Panc1 (cell line): ENCODE measurements around the gene BDP1. TPM values are rescaled to one million over a fixed set of nuclear protein-coding genes. Genes with fewer than 3 reads are reported as not detected.
"Not testable (repeated sequence)": the region's sequence is repeated elsewhere in the genome, so short reads cannot be mapped to it uniquely, and the experiment has no call there.

ENCODE experiments used
- ATAC-seq: fragments of 200-7000 bp; cut with Tn5 transposase; 2 replicates; pipeline ENCODE4 v1.9.1; 2020; ENCODE audit warnings: mild to moderate bottlenecking, moderate library complexity
- Bru-seq: library from RNA; stranded (reverse); fragments of 400-500 nt; gene quantifications from one replicate; lab custom pipeline; 2021; lab: Mats Ljungman, UMichigan
- BruChase-seq, 2 experiments: library from RNA; stranded (reverse); fragments of 400-500 nt; gene quantifications; one replicate each; lab custom pipeline; 2021; lab: Mats Ljungman, UMichigan
- BruUV-seq: library from RNA; stranded (reverse); fragments of 400-500 nt; replicated peaks from 2 replicates; lab custom pipeline; 2021; lab: Mats Ljungman, UMichigan
- CTCF ChIA-PET: fragments of 300-600 bp; sonication (Branson Sonifier 250); formaldehyde crosslinking; loops from one replicate; lab custom pipeline; 2022; ENCODE audit warnings: antibody characterized with exemption; lab: Charles Lee
- POLR2A ChIA-PET: fragments of 300-600 bp; sonication (Branson Sonifier 250); formaldehyde crosslinking; loops from one replicate; lab custom pipeline; 2022; ENCODE audit warnings: antibody characterized with exemption; lab: Charles Lee
- DNase-seq: peaks from one replicate; pipeline ENCODE4 v3.0.0-alpha.2; 2010; ENCODE audit warnings: low read depth, low spot score
- H3K27ac ChIP-seq: 2 replicates; pipeline ENCODE4 v1.5.1; 2011; ENCODE audit warnings: mild to moderate bottlenecking, low read length, inconsistent platforms
- H3K27me3 ChIP-seq: fragments of 200-500 bp; sonication (Bioruptor generic); 2 replicates; pipeline ENCODE4 v1.6.0; 2014; ENCODE audit warnings: low read length, inconsistent platforms; ENCODE audit not compliant: control insufficient read depth, insufficient read depth
- H3K36me3 ChIP-seq: fragments of 200-500 bp; sonication (Bioruptor generic); 2 replicates; pipeline ENCODE4 v1.5.1; 2014; ENCODE audit warnings: inconsistent platforms, mild to moderate bottlenecking, low read length, moderate library complexity; ENCODE audit not compliant: control insufficient read depth, insufficient read depth
- H3K4me1 ChIP-seq: 2 replicates; pipeline ENCODE4 v1.5.1; 2011; ENCODE audit warnings: inconsistent platforms, mild to moderate bottlenecking, low read length, moderate library complexity; ENCODE audit not compliant: control insufficient read depth, insufficient read depth
- H3K4me3 ChIP-seq, 2 experiments: 2 replicates each; pipeline ENCODE4 v1.5.1; 2011 to 2012; ENCODE audit warnings: low read depth in 2 of 2, low read length in 2 of 2, mild to moderate bottlenecking in 2 of 2, inconsistent platforms in 1 of 2, moderate library complexity in 1 of 2
- H3K9me3 ChIP-seq: fragments of 200-500 bp; sonication (Bioruptor generic); 2 replicates; pipeline ENCODE4 v1.5.1; 2014; ENCODE audit warnings: low read depth, mild to moderate bottlenecking, inconsistent platforms, low read length, moderate library complexity; ENCODE audit not compliant: control insufficient read depth, insufficient read depth
- POLR2AphosphoS5 ChIP-seq: IDR thresholded peaks from 2 replicates; pipeline ENCODE4 v1.6.1; 2012; ENCODE audit warnings: mild to moderate bottlenecking, low read depth, low read length, moderate library complexity
- SIN3A ChIP-seq: IDR thresholded peaks from 2 replicates; pipeline ENCODE4 v1.6.1; 2012; ENCODE audit warnings: low read depth, mild to moderate bottlenecking, low read length, moderate library complexity, borderline replicate concordance; ENCODE audit not compliant: insufficient read depth
- TCF7L2 ChIP-seq: IDR thresholded peaks from 2 replicates; pipeline ENCODE4 v1.6.1; 2011; ENCODE audit warnings: mild to moderate bottlenecking, low read depth, low read length, inconsistent platforms
- in situ Hi-C: cut with HindIII; loops from 2 replicates; pipeline ENCODE4 v1.10.0; 2016; ENCODE audit warnings: low sequenced_read_pairs, low pct_unique_long_range_greater_than_20kb
- intact Hi-C: fragments of 100-400 bp; cut with micrococcal nuclease; formaldehyde crosslinking; loops from one replicate; pipeline ENCODE4 v1.10.0; 2022; ENCODE audit not compliant: unreplicated experiment
- long read RNA-seq: library from polyadenylated mRNA; unstranded; transcript quantifications from one replicate; pipeline ENCODE4 v2.0.0, GENCODE V29; 2021; ENCODE audit not compliant: unreplicated experiment
- polyA plus RNA-seq: library from polyadenylated mRNA; unstranded; fragments of >200 nt; gene quantifications from one replicate; pipeline ENCODE4 v1.2.1, GENCODE V29; 2012; ENCODE audit warnings: missing spikeins; ENCODE audit not compliant: insufficient read length
- total RNA-seq: library from RNA; stranded (reverse); gene quantifications from one replicate; pipeline ENCODE4 v1.2.1, GENCODE V29; 2021; ENCODE audit not compliant: unreplicated experiment
- TF ChIP-seq, protein P1 (sequence below), 2 experiments: IDR thresholded peaks; 2 replicates each; pipeline ENCODE4 v1.6.1; 2011 to 2012; ENCODE audit warnings: low read depth in 2 of 2, control low read depth in 1 of 2, low read length in 1 of 2, mild to moderate bottlenecking in 1 of 2, moderate library complexity in 1 of 2; ENCODE audit not compliant: insufficient read depth in 1 of 2
- TF ChIP-seq, protein P2 (sequence below): fragments of 450-650 bp; IDR thresholded peaks from 2 replicates; pipeline ENCODE4 v1.5.1; 2017; ENCODE audit warnings: mild to moderate bottlenecking

BDP1 gene, protein sequence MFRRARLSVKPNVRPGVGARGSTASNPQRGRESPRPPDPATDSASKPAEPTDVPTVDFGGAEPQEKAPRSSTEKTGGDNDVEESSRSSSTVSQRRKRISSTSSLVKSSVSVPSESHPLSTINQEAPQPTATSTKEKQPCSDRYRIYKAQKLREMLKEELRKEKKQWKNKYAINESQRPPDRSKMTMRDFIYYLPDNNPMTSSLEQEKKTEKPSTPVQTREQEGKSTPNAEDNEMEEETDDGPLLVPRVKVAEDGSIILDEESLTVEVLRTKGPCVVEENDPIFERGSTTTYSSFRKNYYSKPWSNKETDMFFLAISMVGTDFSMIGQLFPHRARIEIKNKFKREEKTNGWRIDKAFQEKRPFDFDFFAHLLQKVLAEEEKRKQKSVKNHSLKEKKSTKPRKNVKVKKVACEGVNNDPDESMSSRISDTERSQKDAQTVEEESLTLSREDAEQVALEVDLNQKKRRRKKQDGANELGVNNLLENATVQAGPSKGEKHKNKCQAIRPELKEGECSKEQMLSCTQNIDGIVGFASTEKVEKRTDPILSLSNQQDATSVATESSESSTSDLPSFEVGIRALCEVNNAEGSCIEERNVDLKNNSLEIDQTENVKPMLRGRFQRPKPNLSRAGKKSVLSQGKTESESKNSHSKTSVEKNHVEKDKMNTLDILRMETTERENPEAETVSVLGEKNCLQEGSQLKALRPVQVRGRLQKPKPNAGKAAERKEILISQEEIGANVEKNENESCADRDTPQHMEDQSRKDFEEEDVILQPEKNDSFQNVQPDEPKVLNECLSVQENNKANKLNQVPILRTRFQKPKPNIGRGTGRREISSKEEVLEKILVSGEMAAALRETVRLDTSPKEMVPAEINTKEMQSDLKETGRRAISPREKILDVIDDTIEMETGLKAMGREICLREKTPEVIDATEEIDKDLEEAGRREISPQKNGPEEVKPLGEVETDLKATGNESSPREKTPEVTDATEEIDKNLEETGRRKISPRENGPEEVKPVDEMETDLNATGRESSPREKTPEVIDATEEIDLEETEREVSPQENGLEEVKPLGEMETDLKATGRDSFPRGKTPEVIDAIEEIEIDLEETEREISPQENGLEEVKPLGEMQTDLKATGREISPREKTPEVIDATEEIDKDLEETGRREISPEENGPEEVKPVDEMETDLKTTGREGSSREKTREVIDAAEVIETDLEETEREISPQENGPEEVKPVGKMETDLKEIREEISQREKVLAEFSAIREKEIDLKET (N-terminal part only)
- total RNA-seq: 30.7 TPM
- polyA plus RNA-seq: 6.7 TPM
- percentile 90 among the genes with signal in this experiment for Bru-seq, nascent RNA
- percentile 89 among the genes with signal in this experiment for BruChase-seq, experiment 1, labeled RNA remaining after a 2-hour chase
- BruChase-seq, experiment 2, labeled RNA remaining after a 6-hour chase: percentile 90 among the genes with signal in this experiment
- long read RNA-seq, partial matches to known transcripts: 42 of 52 reads
- long read RNA-seq, other reads (novel, unspliced or antisense): 10 of 52 reads

DNA sequence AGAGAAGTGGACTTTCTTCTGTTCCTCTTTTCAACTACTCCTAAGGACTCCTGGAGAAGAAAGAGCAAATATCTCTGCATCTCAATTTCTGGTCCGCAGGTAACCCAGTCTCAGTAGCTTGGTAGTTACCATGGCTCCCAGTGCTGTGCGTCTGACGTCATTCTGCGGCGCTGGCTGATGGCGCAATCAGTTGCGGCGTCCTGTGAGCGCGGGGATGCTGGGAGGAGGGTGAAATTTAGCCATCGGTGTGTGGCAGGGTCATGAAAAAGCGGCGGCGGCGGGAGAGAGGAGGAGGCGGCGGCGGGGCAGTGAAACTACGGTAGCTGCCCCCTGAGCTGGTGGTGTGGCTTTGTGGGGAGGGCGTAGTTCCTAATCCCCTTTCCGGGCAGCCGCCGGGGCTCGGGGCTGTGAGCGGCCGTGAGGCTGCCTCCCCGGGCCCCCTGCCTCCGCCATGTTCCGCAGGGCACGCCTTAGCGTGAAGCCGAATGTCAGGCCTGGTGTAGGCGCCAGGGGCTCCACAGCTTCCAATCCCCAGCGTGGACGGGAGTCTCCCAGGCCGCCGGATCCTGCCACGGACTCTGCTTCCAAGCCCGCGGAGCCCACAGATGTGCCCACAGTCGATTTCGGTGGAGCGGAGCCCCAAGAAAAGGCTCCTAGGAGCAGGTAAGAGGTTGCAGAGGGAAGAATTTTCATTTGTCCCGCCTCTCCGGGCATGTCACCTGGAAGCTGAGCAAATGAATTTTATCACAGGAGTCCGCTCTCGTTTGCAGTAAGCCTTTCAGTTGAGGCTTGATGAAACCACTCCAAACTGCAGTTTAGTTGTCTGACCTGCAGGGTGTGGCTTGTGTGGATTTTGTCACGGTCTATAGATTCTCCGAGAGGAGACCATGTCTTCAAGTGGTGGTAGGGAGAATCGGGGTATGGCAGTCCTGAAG, at the start of gene BDP1:
TSS of gene BDP1 (plus strand) at position 225 of the 935 bp plus-strand sequence. CDS start at position 452, 227 bp downstream.
- no peaks in the 10 kb centered on the region for H3K9me3 ChIP-seq
- peaks cover 15% of the 10 kb centered on the region for H3K36me3 ChIP-seq
- BruUV-seq: TSS peak; percentile 87
- no peaks in the 10 kb centered on the region for H3K27me3 ChIP-seq
- H3K27ac ChIP-seq: peak within 1 kb of the TSS; percentile 71
- peak; percentile 84 for TF ChIP-seq POLR2AphosphoS5
- TF ChIP-seq, protein P1, sequence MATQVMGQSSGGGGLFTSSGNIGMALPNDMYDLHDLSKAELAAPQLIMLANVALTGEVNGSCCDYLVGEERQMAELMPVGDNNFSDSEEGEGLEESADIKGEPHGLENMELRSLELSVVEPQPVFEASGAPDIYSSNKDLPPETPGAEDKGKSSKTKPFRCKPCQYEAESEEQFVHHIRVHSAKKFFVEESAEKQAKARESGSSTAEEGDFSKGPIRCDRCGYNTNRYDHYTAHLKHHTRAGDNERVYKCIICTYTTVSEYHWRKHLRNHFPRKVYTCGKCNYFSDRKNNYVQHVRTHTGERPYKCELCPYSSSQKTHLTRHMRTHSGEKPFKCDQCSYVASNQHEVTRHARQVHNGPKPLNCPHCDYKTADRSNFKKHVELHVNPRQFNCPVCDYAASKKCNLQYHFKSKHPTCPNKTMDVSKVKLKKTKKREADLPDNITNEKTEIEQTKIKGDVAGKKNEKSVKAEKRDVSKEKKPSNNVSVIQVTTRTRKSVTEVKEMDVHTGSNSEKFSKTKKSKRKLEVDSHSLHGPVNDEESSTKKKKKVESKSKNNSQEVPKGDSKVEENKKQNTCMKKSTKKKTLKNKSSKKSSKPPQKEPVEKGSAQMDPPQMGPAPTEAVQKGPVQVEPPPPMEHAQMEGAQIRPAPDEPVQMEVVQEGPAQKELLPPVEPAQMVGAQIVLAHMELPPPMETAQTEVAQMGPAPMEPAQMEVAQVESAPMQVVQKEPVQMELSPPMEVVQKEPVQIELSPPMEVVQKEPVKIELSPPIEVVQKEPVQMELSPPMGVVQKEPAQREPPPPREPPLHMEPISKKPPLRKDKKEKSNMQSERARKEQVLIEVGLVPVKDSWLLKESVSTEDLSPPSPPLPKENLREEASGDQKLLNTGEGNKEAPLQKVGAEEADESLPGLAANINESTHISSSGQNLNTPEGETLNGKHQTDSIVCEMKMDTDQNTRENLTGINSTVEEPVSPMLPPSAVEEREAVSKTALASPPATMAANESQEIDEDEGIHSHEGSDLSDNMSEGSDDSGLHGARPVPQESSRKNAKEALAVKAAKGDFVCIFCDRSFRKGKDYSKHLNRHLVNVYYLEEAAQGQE (IDR thresholded peaks at IDR 0.05; ENCODE audit: insufficient read depth in 1 of 2, low read depth in 2 of 2, low read length in 1 of 2): 0 out of 4 replicates have a peak, but pooled peaks of 1 of the 2 experiments have one; percentile 40
- 0 out of 2 replicates have a peak, but pooled peaks have one; percentile 20 for TF ChIP-seq TCF7L2
- TF ChIP-seq SIN3A: peak; percentile 97
- TF ChIP-seq, protein P2, sequence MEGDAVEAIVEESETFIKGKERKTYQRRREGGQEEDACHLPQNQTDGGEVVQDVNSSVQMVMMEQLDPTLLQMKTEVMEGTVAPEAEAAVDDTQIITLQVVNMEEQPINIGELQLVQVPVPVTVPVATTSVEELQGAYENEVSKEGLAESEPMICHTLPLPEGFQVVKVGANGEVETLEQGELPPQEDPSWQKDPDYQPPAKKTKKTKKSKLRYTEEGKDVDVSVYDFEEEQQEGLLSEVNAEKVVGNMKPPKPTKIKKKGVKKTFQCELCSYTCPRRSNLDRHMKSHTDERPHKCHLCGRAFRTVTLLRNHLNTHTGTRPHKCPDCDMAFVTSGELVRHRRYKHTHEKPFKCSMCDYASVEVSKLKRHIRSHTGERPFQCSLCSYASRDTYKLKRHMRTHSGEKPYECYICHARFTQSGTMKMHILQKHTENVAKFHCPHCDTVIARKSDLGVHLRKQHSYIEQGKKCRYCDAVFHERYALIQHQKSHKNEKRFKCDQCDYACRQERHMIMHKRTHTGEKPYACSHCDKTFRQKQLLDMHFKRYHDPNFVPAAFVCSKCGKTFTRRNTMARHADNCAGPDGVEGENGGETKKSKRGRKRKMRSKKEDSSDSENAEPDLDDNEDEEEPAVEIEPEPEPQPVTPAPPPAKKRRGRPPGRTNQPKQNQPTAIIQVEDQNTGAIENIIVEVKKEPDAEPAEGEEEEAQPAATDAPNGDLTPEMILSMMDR: no peak
- peak within 1 kb of the TSS; percentile 91 to 92 for H3K4me3 ChIP-seq
- peak; percentile 98 for ATAC-seq
- intact Hi-C loops: no loop called here
- H3K4me1 ChIP-seq: peaks cover 12% of the 10 kb centered on the region; the same call in 1 of the 2 replicates
- in situ Hi-C loops: no loop called here
- ChIA-PET POLR2A (no interaction called here), CTCF (no interaction called here)
- DNase-seq: peak; percentile 85

DNA sequence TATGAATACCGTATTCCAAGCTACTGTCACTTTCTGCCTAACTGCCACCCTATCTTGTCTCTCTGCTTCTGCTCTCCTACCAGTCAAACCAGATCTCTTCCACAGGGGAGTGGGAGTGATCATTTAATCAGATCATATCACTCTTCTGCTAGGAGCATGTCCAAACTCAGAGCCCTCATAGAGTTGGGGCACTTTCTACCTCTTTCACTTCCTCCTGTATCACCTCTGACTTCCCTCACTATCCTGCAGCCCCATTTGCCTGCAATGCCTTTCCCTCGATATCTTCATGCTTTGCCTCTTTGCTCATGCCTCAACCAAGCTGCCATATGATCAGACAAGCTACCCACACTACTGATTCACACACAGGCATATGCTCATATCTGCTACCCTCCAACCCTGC, 45.4 kb upstream of the BDP1 start:
- in situ Hi-C loops, H3K4me1 ChIP-seq, H3K36me3 ChIP-seq, H3K27ac ChIP-seq, BruUV-seq, H3K4me3 ChIP-seq, POLR2A ChIA-PET, H3K9me3 ChIP-seq, DNase-seq, H3K27me3 ChIP-seq, CTCF ChIA-PET, intact Hi-C loops: not testable (repeated sequence)
- ATAC-seq: peak; percentile 58

DNA sequence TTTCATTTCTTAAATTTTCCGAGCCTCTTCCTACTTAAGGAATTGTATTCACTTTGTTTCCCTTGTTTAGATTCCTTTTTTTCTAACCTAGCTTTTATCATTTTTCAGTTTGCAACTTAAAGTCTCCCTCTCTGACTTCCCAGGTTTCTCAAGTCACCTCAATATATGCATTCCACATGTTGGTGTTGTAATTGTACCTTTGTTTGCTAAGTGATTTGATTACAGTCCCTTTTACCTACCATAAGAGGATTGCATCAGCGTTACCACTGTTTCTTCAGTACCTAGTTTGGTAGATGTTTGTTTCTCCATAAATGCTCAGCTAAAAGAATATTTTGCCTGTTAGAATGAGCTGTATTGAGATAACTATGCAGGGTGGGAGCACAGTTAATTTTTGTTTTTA, 39.8 kb upstream of the BDP1 start:
- H3K4me3 ChIP-seq, H3K9me3 ChIP-seq, DNase-seq, H3K4me1 ChIP-seq, H3K27me3 ChIP-seq, BruUV-seq, H3K27ac ChIP-seq, H3K36me3 ChIP-seq, intact Hi-C loops, ATAC-seq, CTCF ChIA-PET, in situ Hi-C loops, POLR2A ChIA-PET: not testable (repeated sequence)
